CD4-positive, alpha-beta memory T cell (primary cell): ENCODE results near the gene P2RY14. TPM values are rescaled to one million over a fixed set of nuclear protein-coding genes. Genes with fewer than 3 reads are reported as not detected.

Source experiments
- polyA plus RNA-seq, 2 donors: library from polyadenylated mRNA; unstranded; fragments of 300-500 nt; fragmentation: Illumina TruSeq; gene quantifications; one replicate each; pipeline ENCODE4 v1.2.3, GENCODE V29; 2021
- total RNA-seq, 2 experiments: library from RNA; stranded (reverse); gene quantifications; one replicate each; pipeline ENCODE4 v1.2.3, GENCODE V29; 2021

P2RY14 gene
- total and polyA plus RNA-seq, 4 experiments from 2014 or later, result 0.36 to 1.3 (median 1.1) TPM

Other genes with a start within 250 kb of the P2RY14 start
- under 1 TPM; 0.35 to 0.78 TPM for gene MED12L, start 192.9 kb downstream of the P2RY14 start, total RNA-seq
- not detected for gene MED12L, start 192.9 kb downstream of the P2RY14 start, polyA plus RNA-seq
- 100 to 1,000 TPM; 116 to 129 TPM for gene GPR171, start 75.3 kb downstream of the P2RY14 start, total RNA-seq
- 100 to 1,000 TPM; 123 to 156 TPM for gene GPR171, start 75.3 kb downstream of the P2RY14 start, polyA plus RNA-seq
- not detected for gene GPR87, start 38.3 kb upstream of the P2RY14 start, total RNA-seq
- gene GPR87, start 38.3 kb upstream of the P2RY14 start, polyA plus RNA-seq, result not detected
- not detected for gene P2RY13, start 51.0 kb upstream of the P2RY14 start, total RNA-seq
- not detected for gene P2RY13, start 51.0 kb upstream of the P2RY14 start, polyA plus RNA-seq
- not detected for gene P2RY12, start 106.2 kb upstream of the P2RY14 start, total RNA-seq
- not detected for gene P2RY12, start 106.2 kb upstream of the P2RY14 start, polyA plus RNA-seq
- gene IGSF10, start 182.5 kb upstream of the P2RY14 start, total RNA-seq, result not detected
- not detected for gene IGSF10, start 182.5 kb upstream of the P2RY14 start, polyA plus RNA-seq